NT2/D1 (cell line): ENCODE measurements around the gene NOL6.

ENCODE experiments used
- SUZ12 ChIP-seq: IDR thresholded peaks from 2 replicates; pipeline ENCODE4 v1.6.1; 2011; ENCODE audit not compliant: insufficient read length, insufficient read depth; ENCODE audit errors: extremely low read depth
- YY1 ChIP-seq: IDR thresholded peaks from 2 replicates; pipeline ENCODE4 v1.6.1; 2011; ENCODE audit not compliant: insufficient read length, insufficient read depth
- ZNF274 ChIP-seq: IDR thresholded peaks from 2 replicates; pipeline ENCODE4 v1.6.1; 2011; ENCODE audit warnings: mild to moderate bottlenecking, low read depth, low read length

GRCh38 chr9:33471361-33471760 lies 2.4 kb downstream of the NOL6 start:
- TF ChIP-seq ZNF274 (no peak), SUZ12 (no peak), YY1 (no peak)
